ENCODE data around the gene HSPA13. TPM values are rescaled to one million over a fixed set of nuclear protein-coding genes. Genes with fewer than 3 reads are reported as not detected.

Gene HSPA13
- total and polyA plus RNA-seq, 10 donors = 3.4 to 37.1 (median 22.5) TPM

DNA sequence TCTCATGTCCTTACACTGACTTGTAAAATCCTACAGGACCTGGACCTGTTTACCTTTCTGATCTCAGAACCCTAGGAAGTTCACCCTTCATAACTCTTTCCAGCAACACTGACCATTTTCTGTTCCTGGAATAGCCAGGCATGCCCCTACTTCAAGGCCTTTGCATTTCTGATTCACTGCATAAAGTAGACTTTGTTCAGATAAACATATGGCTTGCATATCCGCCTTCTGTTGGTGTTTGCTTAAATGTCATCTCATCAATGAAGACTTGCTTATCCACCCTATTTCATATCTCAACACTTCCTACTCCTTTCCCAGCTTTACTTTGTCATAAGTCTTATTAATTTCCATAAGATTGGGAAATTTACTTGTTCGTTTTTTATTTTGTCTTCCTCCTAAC, 57.4 kb downstream of the HSPA13 start:
- no peak overlapping the region for H3K27ac ChIP-seq
- peaks cover 0 to 8% (median 0%) of the 10 kb centered on the region in 8 donors for H3K9me3 ChIP-seq
- peaks cover 0 to 8% (median 0%) of the 10 kb centered on the region in 7 donors for H3K27me3 ChIP-seq (replicated peaks in 1 of 7)
- WGBS, 5 donors = 72 to 88% (median 80%) methylated on average over 2 of the region's 2 CpGs
- no peak overlapping the region for H3K4me3 ChIP-seq
- H3K4me1 ChIP-seq = no peaks in the 10 kb centered on the region
- no peaks in the 10 kb centered on the region for H3K36me3 ChIP-seq
- DNase-seq = no peak
- intact Hi-C loops (cut with DNase I; ENCODE audit: low total_unique reads) = no loop called here
- TF ChIP-seq POLR2A (IDR thresholded peaks at IDR 0.05) = no peak
- TF ChIP-seq CTCF (IDR thresholded peaks at IDR 0.05 in 8 of 11, conservative IDR thresholded peaks at IDR 0.05 in 3 of 11) = no peak
- no peak for TF ChIP-seq POLR2AphosphoS5 (IDR thresholded peaks at IDR 0.05)

Other genes starting within 250 kb of the HSPA13 start
- not detected for gene LIPI, start 172.2 kb downstream of the HSPA13 start, total RNA-seq
- not detected for gene LIPI, start 172.2 kb downstream of the HSPA13 start, polyA plus RNA-seq
- 1 to 10 TPM; 1.6 to 3.7 (median 3.0) TPM for gene RBM11, start 167.0 kb downstream of the HSPA13 start, total RNA-seq
- gene RBM11, start 167.0 kb downstream of the HSPA13 start, polyA plus RNA-seq = 1 to 10 TPM in 2 of 3 donors, under 1 TPM in 1; 0.93 to 3.2 (median 2.6) TPM
- gene SAMSN1, start 163.2 kb upstream of the HSPA13 start, total RNA-seq = 10 to 100 TPM; 43.7 to 79.2 (median 51.1) TPM
- gene SAMSN1, start 163.2 kb upstream of the HSPA13 start, polyA plus RNA-seq = 10 to 100 TPM; 24.8 to 31.8 (median 24.8) TPM